Cerebellar cortex (tissue), 1 donor: ENCODE measurements around the gene TUBG1.
"Not testable (repeated sequence)": the region's sequence is repeated elsewhere in the genome, so short reads cannot be mapped to it uniquely, and the experiment has no call there.

Source experiments
- DNase-seq: peaks from one replicate; pipeline ENCODE4 v3.0.0-alpha.2; 2015; ENCODE audit warnings: low spot score

TUBG1 gene

GRCh38 chr17:42623732-42624596, 14.5 kb downstream of the TUBG1 start:
- no peak for DNase-seq

GRCh38 chr17:42627032-42627764, 17.7 kb downstream of the TUBG1 start:
- not testable (repeated sequence) for DNase-seq

GRCh38 chr17:42629411-42630009, 20.0 kb downstream of the TUBG1 start:
- DNase-seq: no peak

GRCh38 chr17:42632949-42633444, 23.5 kb downstream of the TUBG1 start:
- DNase-seq: no peak

GRCh38 chr17:42639525-42640113, 30.1 kb downstream of the TUBG1 start:
- no peak for DNase-seq

GRCh38 chr17:42640121-42640520, 30.6 kb downstream of the TUBG1 start:
- no peak for DNase-seq

- DNase-seq: no peak
These were observed 32.9 kb downstream of the TUBG1 start for GRCh38 chr17:42642336-42642735.

GRCh38 chr17:42647778-42648177, 38.3 kb downstream of the TUBG1 start:
- DNase-seq: no peak

- DNase-seq: no peak
These were observed 41.9 kb downstream of the TUBG1 start for GRCh38 chr17:42651392-42651791.

GRCh38 chr17:42653179-42654124, 44.0 kb downstream of the TUBG1 start:
- DNase-seq: peak; percentile 53

GRCh38 chr17:42655528-42655927, 46.0 kb downstream of the TUBG1 start:
- no peak for DNase-seq

- DNase-seq: no peak
These were observed 48.5 kb downstream of the TUBG1 start for GRCh38 chr17:42657824-42658588.

- peak; percentile 89 for DNase-seq
These were observed 49.8 kb downstream of the TUBG1 start, which contains the start of gene TUBG2 for GRCh38 chr17:42659079-42659931. TUBG2 (plus strand) TSS chr17:42659284; CDS start chr17:42659504, 220 bp downstream.

- DNase-seq: not testable (repeated sequence)
These were observed 50.4 kb downstream of the TUBG1 start for GRCh38 chr17:42659932-42660274.

- DNase-seq: no peak
These were observed 51.3 kb downstream of the TUBG1 start for GRCh38 chr17:42660692-42661345.
